ENCODE data around the gene NRDE2. TPM values are rescaled to one million over a fixed set of nuclear protein-coding genes. Genes with fewer than 3 reads are reported as not detected.

The NRDE2 gene
- total RNA-seq, 1 experiment from 2014 or later = 18.0 TPM

GRCh38 chr14:90348270-90348669 lies 16.5 kb upstream of the NRDE2 start:
- ChIA-PET POLR2A (no interaction called here), CTCF (no interaction called here)
- H3K27me3 Mint-ChIP-seq (ENCODE audit: insufficient read depth, unreplicated experiment) = no peaks in the 10 kb centered on the region
- H3K27ac Mint-ChIP-seq (ENCODE audit: unreplicated experiment) = no peak overlapping the region
- no peaks in the 10 kb centered on the region for H3K9me3 Mint-ChIP-seq (ENCODE audit: unreplicated experiment)
- H3K36me3 ChIP-seq (ENCODE audit: control insufficient read depth, insufficient read depth, low read length) = no peaks in the 10 kb centered on the region
- no peak for DNase-seq
- H3K4me1 Mint-ChIP-seq (ENCODE audit: low read depth, unreplicated experiment) = no peaks in the 10 kb centered on the region
- H3K9me3 ChIP-seq = no peaks in the 10 kb centered on the region
- H3K4me1 ChIP-seq = no peaks in the 10 kb centered on the region
- TF ChIP-seq, protein P1, sequence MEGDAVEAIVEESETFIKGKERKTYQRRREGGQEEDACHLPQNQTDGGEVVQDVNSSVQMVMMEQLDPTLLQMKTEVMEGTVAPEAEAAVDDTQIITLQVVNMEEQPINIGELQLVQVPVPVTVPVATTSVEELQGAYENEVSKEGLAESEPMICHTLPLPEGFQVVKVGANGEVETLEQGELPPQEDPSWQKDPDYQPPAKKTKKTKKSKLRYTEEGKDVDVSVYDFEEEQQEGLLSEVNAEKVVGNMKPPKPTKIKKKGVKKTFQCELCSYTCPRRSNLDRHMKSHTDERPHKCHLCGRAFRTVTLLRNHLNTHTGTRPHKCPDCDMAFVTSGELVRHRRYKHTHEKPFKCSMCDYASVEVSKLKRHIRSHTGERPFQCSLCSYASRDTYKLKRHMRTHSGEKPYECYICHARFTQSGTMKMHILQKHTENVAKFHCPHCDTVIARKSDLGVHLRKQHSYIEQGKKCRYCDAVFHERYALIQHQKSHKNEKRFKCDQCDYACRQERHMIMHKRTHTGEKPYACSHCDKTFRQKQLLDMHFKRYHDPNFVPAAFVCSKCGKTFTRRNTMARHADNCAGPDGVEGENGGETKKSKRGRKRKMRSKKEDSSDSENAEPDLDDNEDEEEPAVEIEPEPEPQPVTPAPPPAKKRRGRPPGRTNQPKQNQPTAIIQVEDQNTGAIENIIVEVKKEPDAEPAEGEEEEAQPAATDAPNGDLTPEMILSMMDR (IDR thresholded peaks at IDR 0.05; ENCODE audit: insufficient read depth in 1 of 2, low read depth in 1 of 2, low read length in 1 of 2, severe bottlenecking in 1 of 2, unreplicated experiment in 1 of 2) = no peak
- H3K27me3 ChIP-seq (replicated peaks; ENCODE audit: control insufficient read depth, insufficient read depth, low read length) = no peaks in the 10 kb centered on the region
- no peak overlapping the region for H3K4me3 Mint-ChIP-seq (ENCODE audit: unreplicated experiment)
- no TSS peak for BruUV-seq (replicated peaks)
- H3K4me3 ChIP-seq (ENCODE audit: low read depth, low read length) = no peak overlapping the region
- intact Hi-C loops (cut with micrococcal nuclease; ENCODE audit: unreplicated experiment) = no loop called here
- H3K36me3 Mint-ChIP-seq (ENCODE audit: insufficient read depth, unreplicated experiment) = no peaks in the 10 kb centered on the region

GRCh38 chr14:90345239-90345557 lies 13.5 kb upstream of the NRDE2 start:
- Histone ChIP-seq H3K27me3 (replicated peaks; ENCODE audit: control insufficient read depth, insufficient read depth, low read length) (no peaks in the 10 kb centered on the region), H3K9me3 (no peaks in the 10 kb centered on the region), H3K4me1 (no peaks in the 10 kb centered on the region), H3K36me3 (ENCODE audit: control insufficient read depth, insufficient read depth, low read length) (no peaks in the 10 kb centered on the region), H3K4me3 (ENCODE audit: low read depth, low read length) (no peak overlapping the region)
- no peak overlapping the region for H3K27ac Mint-ChIP-seq (ENCODE audit: unreplicated experiment)
- no peaks in the 10 kb centered on the region for H3K9me3 Mint-ChIP-seq (ENCODE audit: unreplicated experiment)
- no peak for DNase-seq
- ChIA-PET POLR2A (no interaction called here), CTCF (no interaction called here)
- intact Hi-C loops (cut with micrococcal nuclease; ENCODE audit: unreplicated experiment) = no loop called here
- H3K4me3 Mint-ChIP-seq (ENCODE audit: unreplicated experiment) = no peak overlapping the region
- no peaks in the 10 kb centered on the region for H3K36me3 Mint-ChIP-seq (ENCODE audit: insufficient read depth, unreplicated experiment)
- no peaks in the 10 kb centered on the region for H3K4me1 Mint-ChIP-seq (ENCODE audit: low read depth, unreplicated experiment)
- H3K27me3 Mint-ChIP-seq (ENCODE audit: insufficient read depth, unreplicated experiment) = no peaks in the 10 kb centered on the region
- TF ChIP-seq, protein P1 (IDR thresholded peaks at IDR 0.05; ENCODE audit: insufficient read depth in 1 of 2, low read depth in 1 of 2, low read length in 1 of 2, severe bottlenecking in 1 of 2, unreplicated experiment in 1 of 2) = no peak
- BruUV-seq (replicated peaks) = no TSS peak

GRCh38 chr14:90344331-90345238 lies 12.8 kb upstream of the NRDE2 start:
- CTCF ChIA-PET = no interaction called here
- intact Hi-C loops (cut with micrococcal nuclease; ENCODE audit: unreplicated experiment) = no loop called here
- Mint-ChIP-seq H3K9me3 (ENCODE audit: unreplicated experiment) (no peaks in the 10 kb centered on the region), H3K36me3 (ENCODE audit: insufficient read depth, unreplicated experiment) (no peaks in the 10 kb centered on the region), H3K4me1 (ENCODE audit: low read depth, unreplicated experiment) (no peaks in the 10 kb centered on the region), H3K27me3 (ENCODE audit: insufficient read depth, unreplicated experiment) (no peaks in the 10 kb centered on the region), H3K4me3 (ENCODE audit: unreplicated experiment) (no peak overlapping the region), H3K27ac (ENCODE audit: unreplicated experiment) (no peak overlapping the region)
- no peaks in the 10 kb centered on the region for H3K36me3 ChIP-seq (ENCODE audit: control insufficient read depth, insufficient read depth, low read length)
- TF ChIP-seq, protein P1 (IDR thresholded peaks at IDR 0.05; ENCODE audit: insufficient read depth in 1 of 2, low read depth in 1 of 2, low read length in 1 of 2, severe bottlenecking in 1 of 2, unreplicated experiment in 1 of 2) = no peak
- peak in 1 of 2 experiments; percentile 29 for DNase-seq
- no peaks in the 10 kb centered on the region for H3K4me1 ChIP-seq
- no peak overlapping the region for H3K4me3 ChIP-seq (ENCODE audit: low read depth, low read length)
- POLR2A ChIA-PET = no interaction called here
- BruUV-seq (replicated peaks) = no TSS peak
- no peaks in the 10 kb centered on the region for H3K27me3 ChIP-seq (replicated peaks; ENCODE audit: control insufficient read depth, insufficient read depth, low read length)
- H3K9me3 ChIP-seq = no peaks in the 10 kb centered on the region

Measured in Caco-2 (cell line).